GM03348 (cell line): ENCODE results near the gene BIRC3.
"Not testable (repeated sequence)": the region's sequence is repeated elsewhere in the genome, so short reads cannot be mapped to it uniquely, and the experiment has no call there.

Experiments used
- DNase-seq: peaks from one replicate; pipeline ENCODE4 v3.0.0; 2012; ENCODE audit warnings: low spot score

Gene BIRC3

DNA sequence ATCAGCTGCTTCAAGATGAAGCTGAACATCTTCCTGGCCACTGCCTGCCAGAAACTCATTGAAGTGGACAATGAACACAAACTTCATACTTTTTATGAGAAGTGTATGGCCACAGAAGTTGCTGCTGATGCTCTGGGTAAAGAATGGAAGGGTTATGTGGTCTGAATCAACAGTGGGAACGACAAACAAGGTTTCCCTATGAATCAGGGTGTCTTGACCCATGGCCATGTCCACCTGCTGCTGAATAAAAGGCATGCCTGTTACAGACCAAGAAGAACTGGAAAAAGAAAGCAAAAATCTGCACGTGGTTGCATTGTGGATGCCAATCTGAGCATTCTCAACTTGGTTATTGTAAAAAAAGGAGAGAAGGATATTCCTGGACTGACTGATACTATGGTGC is 22.2 kb upstream of the BIRC3 start:
- no peak for DNase-seq

DNA sequence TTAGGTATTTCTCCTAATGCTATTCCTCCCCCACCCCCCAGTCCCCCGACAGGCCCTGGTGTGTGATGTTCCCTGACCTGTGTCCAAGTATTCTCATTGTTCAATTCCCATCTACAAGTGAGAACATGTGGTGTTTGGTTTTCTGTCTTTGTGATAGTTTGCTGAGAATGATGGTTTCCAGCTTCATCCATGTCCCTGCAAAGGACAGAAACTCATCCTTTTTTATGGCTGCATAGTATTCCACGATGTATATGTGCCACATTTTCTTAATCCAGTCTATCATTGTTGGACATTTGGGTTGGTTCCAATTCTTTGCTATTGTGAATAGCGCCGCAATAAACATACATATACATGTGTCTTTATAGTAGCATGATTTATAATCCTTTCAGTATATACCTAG is 20.5 kb upstream of the BIRC3 start:
- DNase-seq: not testable (repeated sequence)

DNA sequence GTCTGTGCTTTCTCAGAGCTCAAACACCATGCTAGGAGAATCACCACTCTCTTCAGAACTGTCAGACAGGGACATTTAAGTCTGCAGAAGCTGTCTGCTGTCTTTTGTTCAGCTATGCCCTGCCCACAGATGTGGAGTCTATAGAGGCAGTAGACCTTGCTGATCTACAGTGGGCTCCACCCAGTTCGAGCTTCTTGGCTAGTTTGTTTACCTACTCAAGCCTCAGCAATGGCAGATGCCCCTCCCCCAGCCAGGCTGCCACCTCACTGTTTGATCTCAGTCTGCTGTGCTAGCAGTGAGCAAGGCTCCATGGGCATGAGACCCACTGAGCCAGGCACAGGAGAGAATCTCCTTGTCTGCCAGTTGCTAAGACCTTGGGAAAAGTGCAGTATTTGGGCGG is 16.4 kb upstream of the BIRC3 start:
- DNase-seq: not testable (repeated sequence)

DNA sequence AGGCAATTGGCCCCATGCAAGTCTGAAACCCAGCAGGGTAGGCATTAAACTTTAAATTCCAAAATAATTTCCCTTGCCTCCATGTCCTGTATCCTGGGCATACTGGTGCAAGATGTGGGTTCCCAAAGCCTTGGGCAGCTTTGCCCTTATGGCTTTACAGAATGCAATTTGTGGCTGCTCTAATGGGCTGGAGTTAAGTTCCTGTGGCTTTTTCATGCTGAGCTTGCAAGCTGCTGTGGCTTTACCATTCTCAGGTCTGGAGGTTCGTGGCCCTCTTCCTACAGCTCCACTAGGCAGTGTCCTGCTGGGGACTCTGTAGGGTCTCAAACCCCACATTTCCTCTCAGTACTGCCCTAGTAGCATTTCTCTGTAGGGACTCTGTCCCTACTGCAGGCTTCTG is 15.0 kb upstream of the BIRC3 start:
- no peak for DNase-seq

DNA sequence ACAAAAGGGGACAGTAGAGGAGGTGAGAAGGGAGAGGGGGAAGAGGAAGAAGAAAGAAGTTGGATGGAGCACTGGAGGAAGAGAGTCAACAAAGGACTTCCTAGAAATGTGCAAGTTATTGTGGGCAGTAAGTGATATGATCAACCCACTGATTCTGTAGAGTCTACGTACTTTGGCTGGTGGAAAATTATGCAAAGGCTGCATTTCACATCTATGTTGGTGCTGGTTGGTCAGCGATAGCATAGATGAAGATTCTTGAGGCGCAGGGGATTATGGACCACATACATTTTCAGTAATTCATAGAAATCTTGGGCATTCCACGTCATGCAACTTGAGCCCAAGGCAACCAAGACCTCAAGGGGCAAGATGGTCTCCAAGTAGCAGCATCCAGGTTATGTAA is 12.6 kb upstream of the BIRC3 start:
- DNase-seq: no peak

DNA sequence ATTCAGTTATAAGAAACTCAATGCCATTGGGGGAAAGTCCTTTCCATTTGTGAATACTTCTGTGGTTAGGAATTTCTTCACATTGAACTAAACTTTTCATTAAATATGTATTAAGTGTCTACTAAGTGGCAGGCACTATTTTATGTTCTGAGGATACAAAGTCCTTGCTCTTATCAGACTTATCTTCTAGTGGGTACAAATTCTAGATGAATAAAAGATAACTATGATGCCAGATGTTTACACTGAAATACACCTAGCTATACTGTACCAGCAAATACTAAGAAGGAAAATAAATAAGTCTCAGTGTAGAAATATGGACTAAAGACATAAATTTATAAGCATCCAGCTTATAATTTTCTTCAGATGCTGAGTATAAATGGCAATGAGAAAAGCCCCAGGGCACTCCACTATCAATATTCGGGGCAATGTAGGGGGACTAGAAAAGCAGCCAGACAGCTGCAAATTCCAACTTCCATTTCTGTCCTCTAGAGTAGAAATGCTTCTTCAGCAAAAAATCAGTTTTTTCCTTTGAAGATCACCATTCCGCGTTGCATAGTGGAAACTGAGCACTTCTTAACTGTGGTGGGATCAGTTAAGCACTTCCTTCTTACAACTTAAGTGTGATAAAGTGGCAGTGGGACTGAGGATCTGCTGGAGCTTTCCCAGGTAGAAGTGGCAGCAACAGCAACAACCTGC is 11.8 kb upstream of the BIRC3 start:
- DNase-seq: no peak

DNA sequence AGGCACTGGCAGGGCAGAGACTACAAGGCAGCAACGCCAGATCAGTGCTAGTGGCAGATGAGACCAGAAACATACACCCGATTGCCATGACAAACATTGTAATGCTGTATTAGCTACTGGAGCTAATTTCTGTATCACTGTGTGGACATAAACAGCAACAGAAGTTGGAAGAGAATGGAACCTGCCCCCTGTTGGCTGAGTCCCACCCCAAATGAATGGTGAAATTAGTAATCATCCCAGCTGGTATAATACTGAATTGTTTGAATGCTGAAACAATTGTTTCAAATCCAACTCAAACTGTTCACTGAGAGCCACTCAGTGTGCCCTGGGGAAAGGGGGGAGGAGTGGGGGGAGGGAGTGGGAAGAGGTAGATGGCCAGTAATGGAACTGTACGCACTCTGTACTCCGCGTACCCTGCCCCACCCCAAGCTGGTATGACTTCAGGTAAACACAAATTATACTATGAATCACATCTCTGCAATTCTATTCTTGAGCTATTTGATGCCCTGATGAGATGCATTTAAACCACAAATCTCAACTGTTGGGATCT is 11.2 kb upstream of the BIRC3 start:
- DNase-seq: no peak

DNA sequence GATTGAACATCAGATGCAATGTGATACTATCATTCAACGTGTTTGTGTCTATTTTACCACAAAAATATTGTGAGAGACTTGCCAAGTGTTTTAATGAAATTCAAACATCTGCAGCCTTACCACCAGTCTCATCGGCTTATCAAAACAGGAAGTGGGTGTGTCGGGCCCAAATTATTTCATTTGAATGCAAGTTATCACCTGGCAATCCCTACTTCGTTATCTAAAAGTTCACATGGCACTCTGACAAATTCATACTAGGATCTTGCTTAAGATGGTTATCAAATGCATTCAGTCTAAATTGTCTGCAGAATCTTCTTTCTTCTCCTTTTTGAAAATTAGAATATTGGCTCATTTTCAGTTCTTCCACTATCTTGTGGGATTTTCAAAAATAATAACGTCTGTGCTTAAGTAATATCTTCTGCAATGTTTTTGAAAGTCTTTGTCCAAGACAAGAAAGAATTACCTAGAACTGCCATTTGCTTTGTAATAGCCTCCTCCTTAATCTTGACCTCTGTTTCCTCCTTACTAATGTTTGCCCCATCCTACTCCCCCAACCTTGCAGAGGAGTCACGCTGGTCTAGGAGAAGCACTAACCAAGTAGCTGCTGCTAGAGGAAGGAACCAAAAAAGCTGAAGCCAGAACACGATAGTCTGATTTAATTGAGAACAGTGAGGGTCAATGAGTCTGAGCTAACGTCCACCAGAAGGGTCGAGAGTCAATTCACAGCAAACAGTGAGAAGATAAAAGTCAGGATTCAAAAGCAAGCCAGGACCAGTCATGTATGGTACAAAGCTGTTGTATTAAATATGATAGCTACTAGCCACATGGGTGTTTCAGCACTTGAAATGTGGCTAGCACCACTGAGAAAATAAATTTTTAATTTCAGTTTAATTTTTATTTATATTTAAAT is 10.2 kb upstream of the BIRC3 start:
- no peak for DNase-seq

DNA sequence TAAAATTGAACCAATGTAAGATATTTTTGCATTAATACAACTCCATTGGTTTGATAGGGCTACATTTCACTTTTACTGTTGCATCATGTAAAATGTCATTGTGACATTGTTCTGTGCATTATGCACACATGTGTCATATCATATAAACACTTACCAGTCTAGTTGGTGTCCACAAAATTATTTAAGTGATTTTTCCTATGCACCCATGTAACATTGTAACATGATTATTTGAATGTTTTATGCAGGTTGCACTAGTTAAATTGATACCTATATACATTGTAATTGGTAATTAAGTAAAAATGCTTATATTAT is 9.6 kb upstream of the BIRC3 start:
- no peak for DNase-seq

DNA sequence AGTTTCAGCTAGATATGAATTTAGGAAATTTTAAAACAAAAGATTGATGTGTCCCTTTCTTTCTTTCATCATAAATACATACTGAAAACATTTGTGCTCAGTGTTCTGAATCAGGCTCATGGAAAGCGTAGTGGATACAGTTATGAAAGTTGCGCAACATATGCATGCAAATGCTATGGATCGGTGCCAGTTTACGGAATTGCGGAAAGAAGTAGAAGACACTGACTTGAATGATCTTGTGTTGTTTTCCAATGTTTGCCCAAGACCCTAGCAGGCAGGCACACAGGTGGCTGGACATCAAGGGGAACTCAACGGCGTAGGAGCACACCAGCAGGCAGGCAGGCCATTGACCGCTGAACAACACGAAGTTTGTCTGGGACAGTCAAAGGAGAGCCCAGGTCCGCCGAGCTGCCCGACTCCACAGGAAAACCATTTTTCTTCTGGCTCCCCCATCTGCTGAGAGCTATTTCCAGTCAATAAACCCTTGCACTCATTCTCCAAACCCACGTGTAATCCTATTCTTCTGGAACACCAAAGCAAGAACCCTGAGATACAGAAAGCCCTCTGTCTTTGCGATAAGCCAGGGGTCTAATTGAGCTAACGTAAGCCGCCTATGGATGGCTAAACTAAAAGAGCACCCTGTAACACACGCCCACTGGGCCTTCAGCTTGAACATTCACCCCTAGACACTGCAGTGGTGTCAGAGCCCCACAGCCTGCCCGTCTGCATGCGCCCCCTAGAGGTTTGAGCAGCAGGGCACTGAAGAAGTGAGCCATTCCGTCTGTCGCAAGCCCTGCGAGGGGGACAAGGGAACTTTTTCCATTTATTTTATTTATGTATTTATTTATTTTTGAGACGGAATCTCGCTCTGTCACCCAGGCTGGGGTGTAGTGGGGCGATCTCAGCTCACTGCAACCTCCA is 7.4 kb upstream of the BIRC3 start:
- no peak for DNase-seq

DNA sequence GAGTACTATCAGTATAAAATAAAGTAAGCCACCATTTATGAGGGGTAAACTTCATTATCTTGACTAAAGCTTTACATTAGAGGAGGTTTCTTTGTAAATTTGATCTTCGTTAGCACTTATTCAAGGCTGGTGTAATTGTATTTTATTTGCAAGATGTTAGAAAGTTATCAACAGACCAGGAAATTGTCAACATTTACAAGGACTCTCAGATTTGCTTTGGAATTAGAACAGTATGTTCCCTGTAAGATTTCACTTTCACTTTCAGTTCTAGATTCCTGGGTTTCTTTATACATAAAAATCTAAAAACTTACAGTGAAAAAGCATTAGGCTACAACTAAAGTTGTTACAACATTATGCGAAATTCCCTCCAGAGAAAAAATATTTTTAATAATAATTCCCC is 4.6 kb upstream of the BIRC3 start:
- DNase-seq: peak; percentile 24

DNA sequence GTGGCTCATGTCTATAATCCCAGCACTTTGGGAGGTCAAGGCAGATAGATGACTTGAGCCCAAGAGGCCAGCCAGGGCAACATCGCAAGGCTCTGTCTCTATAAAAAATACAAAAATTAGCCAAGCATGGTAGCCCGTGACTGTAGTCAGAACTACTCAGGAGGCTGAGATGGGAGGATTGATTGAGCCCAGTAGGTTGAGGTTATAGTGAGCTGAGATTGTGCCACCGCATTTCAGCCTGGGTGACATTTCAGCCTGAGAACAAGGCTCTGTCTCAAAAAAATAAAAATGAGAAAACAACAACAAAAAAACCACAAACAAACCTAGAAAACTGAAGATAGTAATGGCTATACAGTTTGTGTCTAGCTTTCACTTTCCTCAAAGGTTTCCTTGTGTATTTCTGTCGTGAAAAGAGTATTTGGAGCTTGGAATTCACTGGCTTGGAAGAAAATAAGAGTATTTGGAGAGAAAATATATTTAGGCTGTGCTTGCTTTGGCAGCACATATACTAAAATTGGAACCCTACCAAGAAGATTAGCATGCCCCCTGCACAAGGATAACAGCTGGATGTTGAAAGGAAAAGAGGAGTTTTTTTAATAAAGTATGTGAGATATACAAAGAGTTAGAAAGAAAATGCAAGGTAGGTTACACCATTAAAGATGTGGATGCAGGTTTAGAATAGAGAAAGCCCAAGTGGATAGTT is 3.9 kb upstream of the BIRC3 start:
- DNase-seq: no peak

DNA sequence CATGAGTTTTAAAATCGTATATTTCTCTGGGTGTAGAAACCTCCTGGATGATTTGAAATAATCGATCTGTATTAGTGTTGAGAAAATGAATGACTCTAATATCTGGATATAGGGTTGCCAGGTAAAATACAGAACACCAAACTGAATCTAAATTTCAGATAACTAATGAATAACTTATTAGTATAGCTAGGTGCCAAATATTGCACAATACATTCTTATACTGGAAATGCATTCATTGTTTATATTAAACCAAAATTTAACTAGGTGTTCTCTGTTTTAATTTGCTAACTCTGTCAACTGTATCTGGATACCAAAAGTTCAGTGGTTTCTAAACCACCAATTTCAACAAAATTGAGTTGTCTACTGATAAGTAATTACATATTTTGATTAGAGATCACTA is 2.5 kb upstream of the BIRC3 start:
- DNase-seq: no peak

DNA sequence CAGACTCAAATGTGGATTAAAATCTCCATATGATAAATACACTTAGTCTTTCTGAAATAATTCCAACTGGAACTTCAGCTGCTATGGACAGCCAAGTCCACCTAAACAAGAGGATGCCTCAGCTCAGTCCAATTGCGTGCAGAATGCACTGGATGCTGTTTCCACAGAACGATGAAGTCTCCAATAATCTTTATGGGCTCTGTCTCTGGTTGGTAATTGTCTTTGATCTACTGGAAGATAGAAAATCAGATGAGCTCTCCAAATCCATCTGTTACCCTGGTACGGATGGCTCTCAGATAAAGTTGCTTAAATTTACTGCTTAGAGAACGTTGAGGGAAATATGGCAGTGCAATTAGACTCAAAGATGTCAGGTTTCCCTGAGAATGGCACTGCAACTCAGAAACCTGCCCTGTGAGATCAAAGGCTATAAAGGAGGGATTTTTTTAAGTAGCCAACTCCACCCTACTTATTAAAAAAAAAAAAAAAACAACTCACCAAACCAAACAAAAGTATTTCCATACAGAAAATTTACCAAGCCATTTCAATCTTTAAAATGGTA is 859 bp upstream of the BIRC3 start:
- no peak for DNase-seq

DNA sequence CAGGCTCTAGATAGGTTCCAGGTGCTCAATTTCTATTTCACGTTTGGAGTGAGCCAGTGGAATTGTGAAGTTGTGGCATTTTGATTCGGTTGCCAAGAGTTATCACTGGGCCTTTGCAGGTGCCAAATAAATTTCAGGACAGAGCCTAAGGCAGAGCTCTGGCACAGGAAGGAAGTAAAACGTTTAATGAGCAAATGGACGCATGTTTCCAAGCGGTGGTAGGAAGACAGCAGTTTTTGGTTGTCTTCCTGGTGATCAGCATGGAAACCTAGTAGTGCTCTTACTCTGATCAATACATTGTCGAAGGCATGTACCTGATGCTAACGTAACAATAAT is 452 bp downstream of the BIRC3 start:
- DNase-seq: no peak

DNA sequence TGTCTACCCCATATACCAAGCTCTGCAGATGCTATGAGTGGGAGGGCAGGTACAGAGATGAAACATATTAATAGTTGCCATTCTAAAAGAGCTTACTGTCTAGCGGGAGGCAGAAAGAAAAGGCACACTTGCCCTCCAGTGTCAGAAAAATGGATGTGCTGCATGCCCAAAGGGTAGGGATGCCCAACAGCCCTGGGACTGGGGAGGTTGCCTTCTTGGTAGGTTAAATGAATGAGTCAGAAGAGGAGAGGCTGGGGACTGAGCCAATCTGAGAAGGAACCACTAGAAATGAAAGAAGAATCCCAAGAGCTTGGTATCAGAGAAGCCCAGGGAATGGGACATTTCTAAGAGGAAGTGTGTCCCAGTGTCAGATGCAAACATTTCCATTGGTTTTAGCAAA is 1.2 kb downstream of the BIRC3 start:
- DNase-seq: no peak

DNA sequence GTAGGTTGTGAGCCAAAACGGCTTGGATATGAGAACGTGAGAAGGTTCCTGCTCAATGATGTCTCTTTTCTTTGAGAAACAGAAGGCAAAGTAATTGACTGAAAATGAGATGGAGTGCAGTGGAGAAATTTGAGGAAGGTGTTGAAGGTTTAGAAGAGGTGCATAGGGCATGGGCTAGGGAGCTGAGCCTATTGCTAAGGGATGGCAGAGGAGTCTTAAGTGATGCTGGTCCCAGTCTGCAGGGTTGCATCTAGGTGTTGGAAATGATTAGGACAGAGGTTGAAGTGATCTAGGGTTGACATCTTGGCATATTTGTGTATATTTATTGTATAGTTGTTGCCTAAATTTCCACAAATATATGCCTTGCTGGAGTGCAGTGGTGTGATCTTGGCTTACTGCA is 2.3 kb downstream of the BIRC3 start:
- no peak for DNase-seq

DNA sequence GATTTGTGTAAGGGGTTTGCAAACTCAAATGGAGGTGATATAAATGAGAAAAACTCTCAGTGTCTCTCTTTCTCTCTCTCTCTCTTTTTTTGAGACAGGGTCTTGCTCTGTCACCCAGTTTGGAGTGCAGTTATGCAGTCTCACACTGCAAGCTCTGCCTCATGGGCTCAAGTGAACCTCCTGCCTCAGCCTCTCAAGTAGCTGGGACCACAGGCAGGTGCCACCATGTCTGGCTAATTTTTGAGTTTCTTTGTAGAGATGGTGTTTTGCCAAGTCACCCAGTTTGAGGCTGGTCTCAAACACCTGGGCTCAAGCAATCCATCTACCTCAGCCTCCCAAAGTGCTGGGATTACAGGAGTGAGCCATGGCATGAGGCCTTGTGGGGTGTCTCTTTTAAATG is 2.9 kb downstream of the BIRC3 start:
- DNase-seq: no peak

DNA sequence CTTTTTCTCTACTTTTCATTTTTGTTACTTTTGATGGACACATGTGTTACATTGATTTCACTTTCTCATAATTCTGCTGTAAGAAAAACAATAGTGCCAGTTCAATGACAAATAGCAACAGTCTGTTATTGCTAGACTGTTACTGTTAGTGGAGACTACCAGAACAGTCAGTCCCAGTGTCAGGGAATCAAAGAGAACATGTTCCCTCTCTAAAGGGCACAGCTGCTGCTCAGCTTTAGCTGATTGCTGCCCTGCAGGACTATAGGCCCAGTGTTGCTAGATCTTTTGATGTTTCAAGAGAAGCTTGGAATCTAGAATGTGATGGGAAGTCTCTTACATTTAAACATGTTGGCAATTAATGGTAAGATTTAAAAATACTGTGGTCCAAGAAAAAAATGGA is 3.4 kb downstream of the BIRC3 start:
- DNase-seq: no peak

DNA sequence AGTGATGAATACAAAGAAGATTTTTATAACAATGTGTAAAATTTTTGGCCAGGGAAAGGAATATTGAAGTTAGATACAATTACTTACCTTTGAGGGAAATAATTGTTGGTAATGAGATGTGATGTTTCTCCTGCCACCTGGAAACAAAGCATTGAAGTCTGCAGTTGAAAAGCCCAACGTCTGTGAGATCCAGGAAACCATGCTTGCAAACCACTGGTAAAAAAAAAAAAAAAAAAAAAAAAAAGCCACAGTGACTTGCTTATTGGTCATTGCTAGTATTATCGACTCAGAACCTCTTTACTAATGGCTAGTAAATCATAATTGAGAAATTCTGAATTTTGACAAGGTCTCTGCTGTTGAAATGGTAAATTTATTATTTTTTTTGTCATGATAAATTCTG is 5.3 kb downstream of the BIRC3 start:
- no peak for DNase-seq

DNA sequence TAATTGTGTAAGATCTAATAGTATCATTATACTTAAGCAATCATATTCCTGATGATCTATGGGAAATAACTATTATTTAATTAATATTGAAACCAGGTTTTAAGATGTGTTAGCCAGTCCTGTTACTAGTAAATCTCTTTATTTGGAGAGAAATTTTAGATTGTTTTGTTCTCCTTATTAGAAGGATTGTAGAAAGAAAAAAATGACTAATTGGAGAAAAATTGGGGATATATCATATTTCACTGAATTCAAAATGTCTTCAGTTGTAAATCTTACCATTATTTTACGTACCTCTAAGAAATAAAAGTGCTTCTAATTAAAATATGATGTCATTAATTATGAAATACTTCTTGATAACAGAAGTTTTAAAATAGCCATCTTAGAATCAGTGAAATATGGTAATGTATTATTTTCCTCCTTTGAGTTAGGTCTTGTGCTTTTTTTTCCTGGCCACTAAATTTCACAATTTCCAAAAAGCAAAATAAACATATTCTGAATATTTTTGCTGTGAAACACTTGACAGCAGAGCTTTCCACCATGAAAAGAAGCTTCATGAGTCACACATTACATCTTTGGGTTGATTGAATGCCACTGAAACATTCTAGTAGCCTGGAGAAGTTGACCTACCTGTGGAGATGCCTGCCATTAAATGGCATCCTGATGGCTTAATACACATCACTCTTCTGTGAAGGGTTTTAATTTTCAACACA is 6.4 kb downstream of the BIRC3 start:
- peak; percentile 56 for DNase-seq
